Caco-2 (cell line): ENCODE results near the gene ZNF674. TPM values are rescaled to one million over a fixed set of nuclear protein-coding genes. Genes with fewer than 3 reads are reported as not detected.
A peak's percentile ranks its signal among the peaks of the same experiment; 100 is the strongest.

Source experiments
- Bru-seq: library from RNA; stranded (reverse); fragments of 400-500 nt; gene quantifications from one replicate; lab custom pipeline; 2021; lab: Mats Ljungman, UMichigan
- BruChase-seq, 2 experiments: library from RNA; stranded (reverse); fragments of 400-500 nt; gene quantifications; one replicate each; lab custom pipeline; 2021; lab: Mats Ljungman, UMichigan
- BruUV-seq: library from RNA; stranded (reverse); fragments of 400-500 nt; replicated peaks from 2 replicates; lab custom pipeline; 2021; lab: Mats Ljungman, UMichigan
- CTCF ChIA-PET: fragments of 300-600 bp; sonication (Branson Sonifier 250); formaldehyde crosslinking; loops from one replicate; lab custom pipeline; 2022; ENCODE audit warnings: antibody characterized with exemption; lab: Charles Lee
- POLR2A ChIA-PET: fragments of 300-600 bp; sonication (Branson Sonifier 250); formaldehyde crosslinking; loops from one replicate; lab custom pipeline; 2022; ENCODE audit warnings: antibody characterized with exemption; lab: Charles Lee
- DNase-seq, 2 experiments: peaks; one replicate each; pipeline versions ENCODE4 v3.0.0 to v3.0.0-alpha.2; 2020 to 2022
- H3K27me3 ChIP-seq: replicated peaks from 2 replicates; pipeline ENCODE4 v1.6.0; 2011; ENCODE audit warnings: low read length; ENCODE audit not compliant: control insufficient read depth, insufficient read depth
- H3K36me3 ChIP-seq: 2 replicates; pipeline ENCODE4 v1.5.1; 2011; ENCODE audit warnings: low read length; ENCODE audit not compliant: control insufficient read depth, insufficient read depth
- H3K4me1 ChIP-seq: fragments of 250-450 bp; sonication (Bioruptor Pico); 2 replicates; pipeline ENCODE4 v1.5.1; 2020; ENCODE audit warnings: mild to moderate bottlenecking
- H3K4me3 ChIP-seq: 2 replicates; pipeline ENCODE4 v1.5.1; 2011; ENCODE audit warnings: low read depth, mild to moderate bottlenecking, control low read depth, low read length
- H3K9me3 ChIP-seq: fragments of 250-450 bp; sonication (Bioruptor Pico); 2 replicates; pipeline ENCODE4 v1.5.1; 2020; ENCODE audit warnings: mild to moderate bottlenecking, moderate library complexity
- H3K27ac Mint-ChIP-seq: one replicate; pipeline ENCODE4 v1.8.0; 2022; ENCODE audit warnings: mixed read lengths; ENCODE audit not compliant: unreplicated experiment
- H3K27me3 Mint-ChIP-seq: one replicate; pipeline ENCODE4 v1.8.0; 2022; ENCODE audit warnings: mixed read lengths; ENCODE audit not compliant: insufficient read depth, unreplicated experiment
- H3K36me3 Mint-ChIP-seq: one replicate; pipeline ENCODE4 v1.8.0; 2022; ENCODE audit warnings: mild to moderate bottlenecking, mixed read lengths; ENCODE audit not compliant: insufficient read depth, unreplicated experiment
- H3K4me1 Mint-ChIP-seq: one replicate; pipeline ENCODE4 v1.8.0; 2022; ENCODE audit warnings: low read depth, mixed read lengths; ENCODE audit not compliant: unreplicated experiment
- H3K4me3 Mint-ChIP-seq: one replicate; pipeline ENCODE4 v1.8.0; 2022; ENCODE audit warnings: mild to moderate bottlenecking, moderate library complexity, mixed read lengths; ENCODE audit not compliant: unreplicated experiment
- H3K9me3 Mint-ChIP-seq: one replicate; pipeline ENCODE4 v1.8.0; 2022; ENCODE audit warnings: mixed read lengths; ENCODE audit not compliant: unreplicated experiment
- intact Hi-C: fragments of 100-400 bp; cut with micrococcal nuclease; formaldehyde crosslinking; loops from one replicate; pipeline ENCODE4 v1.10.0; 2022; ENCODE audit not compliant: unreplicated experiment
- long read RNA-seq: library from polyadenylated mRNA; stranded (forward); transcript quantifications from one replicate; pipeline ENCODE4 v2.0.0, GENCODE V29; 2022
- total RNA-seq: library from RNA; stranded (reverse); gene quantifications from 2 replicates; pipeline ENCODE4 v1.2.3, GENCODE V29; 2022
- TF ChIP-seq, protein P1 (sequence below), 2 experiments: fragments of 200-600 bp in 1 of 2; IDR thresholded peaks; 1 replicate in 1 of 2; 2 replicates in 1 of 2; pipeline versions ENCODE4 v1.5.1 to v1.8.0; 2011 to 2022; ENCODE audit warnings: antibody characterized with exemption in 1 of 2, control low read depth in 1 of 2, inconsistent platforms in 1 of 2, low read depth in 1 of 2, low read length in 1 of 2, mild to moderate bottlenecking in 1 of 2, moderate library complexity in 1 of 2; ENCODE audit not compliant: insufficient read depth in 1 of 2, severe bottlenecking in 1 of 2, unreplicated experiment in 1 of 2

The ZNF674 gene
- 3.7 and 4.6 TPM in 2 replicates for total RNA-seq
- percentile 52 among the genes with signal in this experiment for Bru-seq, nascent RNA
- percentile 58 among the genes with signal in this experiment for BruChase-seq, experiment 1, labeled RNA remaining after a 2-hour chase
- percentile 56 among the genes with signal in this experiment for BruChase-seq, experiment 2, labeled RNA remaining after a 6-hour chase
- long read RNA-seq, partial matches to known transcripts = 1 of 4 reads
- long read RNA-seq, other reads (novel, unspliced or antisense) = 1 of 4 reads

DNA sequence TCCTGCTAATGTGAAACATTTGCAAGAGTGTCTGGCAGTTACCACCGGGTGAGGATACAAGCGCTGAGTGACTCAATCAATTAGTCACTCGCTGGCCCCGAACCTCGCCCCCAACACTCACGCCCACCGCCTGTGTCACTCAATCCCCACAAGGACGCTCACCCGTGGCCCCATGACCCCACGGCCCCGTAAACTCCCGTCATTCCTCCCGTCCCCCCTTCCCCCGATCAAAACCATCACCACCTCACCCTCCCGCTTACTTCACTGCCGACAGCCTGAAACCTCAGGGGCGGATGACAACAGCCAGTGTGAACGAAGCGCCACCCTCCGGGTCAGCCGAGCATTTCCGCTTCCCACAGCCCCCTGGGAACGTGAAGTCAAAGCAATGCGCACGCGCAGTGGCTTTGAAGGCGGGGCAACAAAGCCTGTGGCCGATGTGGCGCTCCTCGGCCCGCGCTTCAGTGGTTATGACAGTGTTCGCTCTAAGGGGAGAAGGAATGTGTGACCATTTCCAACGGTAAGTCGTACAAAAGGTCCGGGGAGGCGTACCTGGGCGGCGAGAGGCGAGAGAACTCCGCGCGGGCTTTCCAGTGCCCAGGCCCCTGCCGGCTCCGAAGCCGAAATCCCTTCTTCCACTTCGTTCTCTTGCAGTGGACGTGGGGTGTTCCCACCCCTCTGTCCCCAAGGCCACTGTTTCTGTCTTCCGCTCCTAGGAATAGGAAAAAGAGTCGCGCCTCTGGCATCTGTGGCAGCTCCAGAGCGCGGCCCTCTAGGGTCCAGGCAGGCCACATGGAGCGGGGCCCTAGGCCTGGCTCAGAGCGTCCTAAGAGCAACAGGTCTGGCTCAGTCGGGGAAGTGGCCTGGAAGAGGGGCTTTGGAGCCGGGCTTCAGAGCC lies at the start of gene ZNF674:
TSS of gene ZNF674 (minus strand) at position 311 of the 895 bp plus-strand sequence. CDS start 3,334 bp downstream, outside the sequence.
- Mint-ChIP-seq H3K36me3 (peaks cover 18% of the 10 kb centered on the region), H3K4me3 (peak within 1 kb of the TSS; percentile 96), H3K9me3 (no peaks in the 10 kb centered on the region), H3K4me1 (no peaks in the 10 kb centered on the region), H3K27ac (peak within 1 kb of the TSS; percentile 90), H3K27me3 (no peaks in the 10 kb centered on the region)
- intact Hi-C loops = no loop called here
- Histone ChIP-seq H3K36me3 (no peaks in the 10 kb centered on the region), H3K27me3 (no peaks in the 10 kb centered on the region), H3K9me3 (no peaks in the 10 kb centered on the region), H3K4me3 (peak within 1 kb of the TSS; percentile 72), H3K4me1 (no peaks in the 10 kb centered on the region)
- DNase-seq = peak; percentile 91
- TSS peak; percentile 60 for BruUV-seq
- TF ChIP-seq, protein P1, sequence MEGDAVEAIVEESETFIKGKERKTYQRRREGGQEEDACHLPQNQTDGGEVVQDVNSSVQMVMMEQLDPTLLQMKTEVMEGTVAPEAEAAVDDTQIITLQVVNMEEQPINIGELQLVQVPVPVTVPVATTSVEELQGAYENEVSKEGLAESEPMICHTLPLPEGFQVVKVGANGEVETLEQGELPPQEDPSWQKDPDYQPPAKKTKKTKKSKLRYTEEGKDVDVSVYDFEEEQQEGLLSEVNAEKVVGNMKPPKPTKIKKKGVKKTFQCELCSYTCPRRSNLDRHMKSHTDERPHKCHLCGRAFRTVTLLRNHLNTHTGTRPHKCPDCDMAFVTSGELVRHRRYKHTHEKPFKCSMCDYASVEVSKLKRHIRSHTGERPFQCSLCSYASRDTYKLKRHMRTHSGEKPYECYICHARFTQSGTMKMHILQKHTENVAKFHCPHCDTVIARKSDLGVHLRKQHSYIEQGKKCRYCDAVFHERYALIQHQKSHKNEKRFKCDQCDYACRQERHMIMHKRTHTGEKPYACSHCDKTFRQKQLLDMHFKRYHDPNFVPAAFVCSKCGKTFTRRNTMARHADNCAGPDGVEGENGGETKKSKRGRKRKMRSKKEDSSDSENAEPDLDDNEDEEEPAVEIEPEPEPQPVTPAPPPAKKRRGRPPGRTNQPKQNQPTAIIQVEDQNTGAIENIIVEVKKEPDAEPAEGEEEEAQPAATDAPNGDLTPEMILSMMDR (IDR thresholded peaks at IDR 0.05; ENCODE audit: insufficient read depth in 1 of 2, low read depth in 1 of 2, low read length in 1 of 2, severe bottlenecking in 1 of 2, unreplicated experiment in 1 of 2) = peak in 1 of 2 experiments; percentile 34
- CTCF ChIA-PET = no interaction called here
- POLR2A ChIA-PET = no interaction called here

DNA sequence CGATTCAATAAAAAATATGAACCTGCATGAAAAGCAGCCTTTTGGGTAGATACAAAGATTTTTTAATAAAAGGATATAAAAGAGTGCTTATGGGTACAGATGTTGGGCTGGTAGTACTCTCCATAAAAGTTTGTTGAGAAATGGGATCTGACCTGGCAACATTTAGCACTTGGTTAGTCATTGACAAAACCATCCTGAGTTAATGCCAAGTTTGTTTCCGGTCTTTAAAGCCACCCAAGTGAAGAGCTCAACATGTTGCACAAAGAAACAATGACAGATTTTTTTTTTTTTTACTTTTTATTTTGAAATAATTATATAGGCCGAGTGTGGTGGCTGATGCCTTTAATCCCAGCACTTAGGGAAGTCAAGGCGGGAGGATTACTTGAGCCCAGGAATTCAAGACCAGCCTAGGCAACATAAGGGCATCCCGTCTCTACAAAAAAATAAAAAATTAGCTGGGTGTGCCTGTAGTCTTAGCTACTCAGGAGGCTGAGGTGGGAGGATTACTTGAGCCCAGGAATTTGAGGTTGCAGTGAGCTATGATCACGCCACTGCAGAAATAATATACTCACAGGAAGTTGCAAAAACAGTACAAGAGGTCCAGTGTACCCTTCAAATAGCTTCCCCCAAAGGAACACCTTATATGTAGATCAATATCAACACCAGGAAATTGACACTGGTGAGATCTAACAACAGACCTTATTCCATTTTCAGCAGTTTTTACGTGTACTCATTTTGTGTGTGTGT lies 44.9 kb upstream of the ZNF674 start:
- Histone ChIP-seq H3K36me3 (no peaks in the 10 kb centered on the region), H3K27me3 (no peaks in the 10 kb centered on the region), H3K9me3 (no peaks in the 10 kb centered on the region), H3K4me1 (no peaks in the 10 kb centered on the region), H3K4me3 (no peak overlapping the region)
- no TSS peak for BruUV-seq
- no peak overlapping the region for H3K27ac Mint-ChIP-seq
- H3K9me3 Mint-ChIP-seq = no peaks in the 10 kb centered on the region
- TF ChIP-seq, protein P1 (IDR thresholded peaks at IDR 0.05; ENCODE audit: insufficient read depth in 1 of 2, low read depth in 1 of 2, low read length in 1 of 2, severe bottlenecking in 1 of 2, unreplicated experiment in 1 of 2) = no peak
- ChIA-PET POLR2A (no interaction called here), CTCF (no interaction called here)
- DNase-seq = no peak
- no peaks in the 10 kb centered on the region for H3K27me3 Mint-ChIP-seq
- intact Hi-C loops = no loop called here
- H3K4me1 Mint-ChIP-seq = no peaks in the 10 kb centered on the region
- H3K36me3 Mint-ChIP-seq = no peaks in the 10 kb centered on the region
- no peak overlapping the region for H3K4me3 Mint-ChIP-seq

DNA sequence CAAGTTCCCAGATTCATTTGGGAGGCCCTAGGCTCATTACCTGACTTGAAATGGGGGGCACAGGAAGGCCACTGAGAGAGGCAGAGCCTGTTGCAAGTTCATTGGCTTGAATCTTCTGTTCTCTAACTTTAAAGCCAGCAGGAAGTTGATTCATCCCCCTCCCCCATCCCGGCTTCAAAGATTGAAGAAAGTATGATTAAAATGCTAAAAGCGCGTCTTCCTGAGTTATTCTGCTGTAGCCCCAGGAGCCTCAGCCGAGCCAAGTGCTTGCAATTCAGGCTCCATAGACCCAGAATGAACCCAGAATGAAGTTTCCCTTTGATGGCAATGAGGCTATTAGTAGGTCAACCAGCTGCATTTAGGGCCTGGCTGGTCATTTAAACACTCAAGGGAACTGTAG lies 43.0 kb upstream of the ZNF674 start:
- TF ChIP-seq, protein P1 (IDR thresholded peaks at IDR 0.05; ENCODE audit: insufficient read depth in 1 of 2, low read depth in 1 of 2, low read length in 1 of 2, severe bottlenecking in 1 of 2, unreplicated experiment in 1 of 2) = no peak
- H3K9me3 Mint-ChIP-seq = no peaks in the 10 kb centered on the region
- no TSS peak for BruUV-seq
- Histone ChIP-seq H3K27me3 (no peaks in the 10 kb centered on the region), H3K4me3 (no peak overlapping the region), H3K9me3 (no peaks in the 10 kb centered on the region), H3K36me3 (no peaks in the 10 kb centered on the region), H3K4me1 (no peaks in the 10 kb centered on the region)
- CTCF ChIA-PET = no interaction called here
- intact Hi-C loops = no loop called here
- no peak overlapping the region for H3K4me3 Mint-ChIP-seq
- POLR2A ChIA-PET = no interaction called here
- no peaks in the 10 kb centered on the region for H3K4me1 Mint-ChIP-seq
- no peak for DNase-seq
- H3K27me3 Mint-ChIP-seq = no peaks in the 10 kb centered on the region
- no peaks in the 10 kb centered on the region for H3K36me3 Mint-ChIP-seq
- no peak overlapping the region for H3K27ac Mint-ChIP-seq
